ENCODE data around the gene PRDM4. TPM values are rescaled to one million over a fixed set of nuclear protein-coding genes. Genes with fewer than 3 reads are reported as not detected.

The PRDM4 gene
- total RNA-seq, 4 donors from 2014 or later = 13.8 to 21.0 (median 19.2) TPM

GRCh38 chr12:107780298-107780697 lies 19.4 kb upstream of the PRDM4 start:
- TF ChIP-seq CTCF (IDR thresholded peaks at IDR 0.05 in 4 of 5, conservative IDR thresholded peaks at IDR 0.05 in 1 of 5) = no peak
- no peak for TF ChIP-seq POLR2A (IDR thresholded peaks at IDR 0.05)
- no peaks in the 10 kb centered on the region for H3K36me3 ChIP-seq
- DNase-seq = no peak
- no peaks in the 10 kb centered on the region for H3K4me1 ChIP-seq
- H3K4me3 ChIP-seq = no peak overlapping the region
- no peak overlapping the region for H3K27ac ChIP-seq
- no peaks in the 10 kb centered on the region for H3K9me3 ChIP-seq
- intact Hi-C loops (cut with DNase I; ENCODE audit: low total_unique reads) = no loop called here
- no peak for ATAC-seq
- H3K27me3 ChIP-seq = peaks cover 13 to 27% (median 13%) of the 10 kb centered on the region in 3 donors
- in situ Hi-C loops (cut with MboI; ENCODE audit: low sequenced_read_pairs in 4 of 4) = no loop called here

GRCh38 chr12:107779077-107779831 lies 18.3 kb upstream of the PRDM4 start:
- Histone ChIP-seq H3K36me3 (no peaks in the 10 kb centered on the region), H3K27me3 (peaks cover 23 to 38% (median 23%) of the 10 kb centered on the region in 3 donors), H3K4me1 (no peaks in the 10 kb centered on the region), H3K9me3 (no peaks in the 10 kb centered on the region), H3K27ac (no peak overlapping the region), H3K4me3 (no peak overlapping the region)
- no peak for DNase-seq
- no peak for TF ChIP-seq POLR2A (IDR thresholded peaks at IDR 0.05)
- ATAC-seq = no peak
- intact Hi-C loops (cut with DNase I; ENCODE audit: low total_unique reads) = no loop called here
- in situ Hi-C loops (cut with MboI; ENCODE audit: low sequenced_read_pairs in 4 of 4) = no loop called here

- Histone ChIP-seq H3K4me3 (no peak overlapping the region), H3K27ac (no peak overlapping the region), H3K9me3 (no peaks in the 10 kb centered on the region), H3K36me3 (no peaks in the 10 kb centered on the region), H3K27me3 (peaks cover 25 to 44% (median 28%) of the 10 kb centered on the region in 3 donors), H3K4me1 (no peaks in the 10 kb centered on the region)
- ATAC-seq (no peak), DNase-seq (no peak)
- TF ChIP-seq POLR2A (IDR thresholded peaks at IDR 0.05) (no peak), CTCF (IDR thresholded peaks at IDR 0.05 in 4 of 5, conservative IDR thresholded peaks at IDR 0.05 in 1 of 5) (no peak)
- intact Hi-C loops (cut with DNase I; ENCODE audit: low total_unique reads) = no loop called here
- in situ Hi-C loops (cut with MboI; ENCODE audit: low sequenced_read_pairs in 4 of 4) = no loop called here
Measured at GRCh38 chr12:107778383-107779025, 17.6 kb upstream of the PRDM4 start.

GRCh38 chr12:107776171-107776570 lies 15.2 kb upstream of the PRDM4 start:
- DNase-seq (no peak), ATAC-seq (no peak)
- intact Hi-C loops (cut with DNase I; ENCODE audit: low total_unique reads) (no loop called here), in situ Hi-C loops (cut with MboI; ENCODE audit: low sequenced_read_pairs in 4 of 4) (no loop called here)
- H3K4me1 ChIP-seq = no peaks in the 10 kb centered on the region
- H3K27me3 ChIP-seq = peaks cover 32 to 50% (median 37%) of the 10 kb centered on the region in 3 donors
- no peak overlapping the region for H3K4me3 ChIP-seq
- H3K36me3 ChIP-seq = no peaks in the 10 kb centered on the region
- H3K27ac ChIP-seq = no peak overlapping the region
- H3K9me3 ChIP-seq = no peaks in the 10 kb centered on the region
- TF ChIP-seq POLR2A (IDR thresholded peaks at IDR 0.05) (no peak), CTCF (IDR thresholded peaks at IDR 0.05 in 4 of 5, conservative IDR thresholded peaks at IDR 0.05 in 1 of 5) (no peak)

GRCh38 chr12:107775093-107775721 lies 14.3 kb upstream of the PRDM4 start:
- intact Hi-C loops (cut with DNase I; ENCODE audit: low total_unique reads) = no loop called here
- DNase-seq (no peak), ATAC-seq (no peak)
- H3K27me3 ChIP-seq = peaks cover 32 to 50% (median 37%) of the 10 kb centered on the region in 3 donors
- H3K4me1 ChIP-seq = no peaks in the 10 kb centered on the region
- TF ChIP-seq CTCF (IDR thresholded peaks at IDR 0.05 in 4 of 5, conservative IDR thresholded peaks at IDR 0.05 in 1 of 5) (no peak), POLR2A (IDR thresholded peaks at IDR 0.05) (no peak)
- no peaks in the 10 kb centered on the region for H3K9me3 ChIP-seq
- H3K36me3 ChIP-seq = no peaks in the 10 kb centered on the region
- in situ Hi-C loops (cut with MboI; ENCODE audit: low sequenced_read_pairs in 4 of 4) = no loop called here
- peak overlapping the region in 3 of 4 donors; percentile 11 to 28 (median 18) for H3K4me3 ChIP-seq
- H3K27ac ChIP-seq = no peak overlapping the region
